SK-N-SH treated with all-trans-retinoic acid at 6 μM for 48 hours (cell line): Measurements from ENCODE around the gene SORD.
"Not testable (repeated sequence)": the region's sequence is repeated elsewhere in the genome, so short reads cannot be mapped to it uniquely, and the experiment has no call there.

ENCODE experiments used
- ATAC-seq: fragments of 200-7000 bp; cut with Tn5 transposase; 3 replicates; pipeline ENCODE4 v1.9.1; 2020; ENCODE audit warnings: mild to moderate bottlenecking, moderate library complexity
- ARNTL ChIP-seq: fragments of 450-650 bp; formaldehyde crosslinking; IDR thresholded peaks from 2 replicates; pipeline ENCODE4 v1.5.0; 2020; ENCODE audit warnings: low read depth, mild to moderate bottlenecking, moderate library complexity, borderline replicate concordance
- ESRRG ChIP-seq: fragments of 250-450 bp; sonication (Bioruptor Pico); IDR thresholded peaks from 2 replicates; pipeline ENCODE4 v1.6.1; 2021; ENCODE audit warnings: mild to moderate bottlenecking
- GLIS3 ChIP-seq: fragments of 250-450 bp; sonication (Bioruptor Pico); IDR thresholded peaks from 2 replicates; pipeline ENCODE4 v1.5.0; 2020; ENCODE audit warnings: mild to moderate bottlenecking, moderate library complexity
- ISL1 ChIP-seq: fragments of 250-450 bp; sonication (Bioruptor Pico); IDR thresholded peaks from 2 replicates; pipeline ENCODE4 v2.1.2; 2022; ENCODE audit warnings: mild to moderate bottlenecking, moderate library complexity
- OSR1 ChIP-seq: fragments of 250-450 bp; sonication (Bioruptor Pico); IDR thresholded peaks from 2 replicates; pipeline ENCODE4 v1.8.0; 2022; ENCODE audit warnings: moderate library complexity, mild to moderate bottlenecking, inconsistent platforms
- PPARA ChIP-seq: fragments of 250-450 bp; sonication (Bioruptor Pico); IDR thresholded peaks from 2 replicates; pipeline ENCODE4 v1.5.0; 2020; ENCODE audit warnings: mild to moderate bottlenecking, borderline replicate concordance
- RARB ChIP-seq: fragments of 250-450 bp; sonication (Bioruptor Pico); IDR thresholded peaks from 2 replicates; pipeline ENCODE4 v1.8.0; 2021; ENCODE audit warnings: mild to moderate bottlenecking, moderate library complexity
- SNAI2 ChIP-seq: fragments of 250-450 bp; sonication (Bioruptor Pico); IDR thresholded peaks from 2 replicates; pipeline ENCODE4 v1.5.0; 2020; ENCODE audit warnings: mild to moderate bottlenecking, moderate library complexity
- TCF4 ChIP-seq: fragments of 250-450 bp; sonication (Bioruptor Pico); IDR thresholded peaks from 2 replicates; pipeline ENCODE4 v1.8.0; 2021; ENCODE audit warnings: mild to moderate bottlenecking, moderate library complexity, borderline replicate concordance
- TSHZ2 ChIP-seq: fragments of 250-450 bp; sonication (Bioruptor Pico); IDR thresholded peaks from 2 replicates; pipeline ENCODE4 v1.5.0; 2020; ENCODE audit warnings: mild to moderate bottlenecking, moderate library complexity
- ZC3H10 ChIP-seq: fragments of 250-450 bp; sonication (Bioruptor Pico); IDR thresholded peaks from 2 replicates; pipeline ENCODE4 v1.5.1; 2021; ENCODE audit warnings: mild to moderate bottlenecking, moderate library complexity
- ZFP3 ChIP-seq: fragments of 250-450 bp; sonication (Bioruptor Pico); IDR thresholded peaks from 2 replicates; pipeline ENCODE4 v1.5.0; 2020; ENCODE audit warnings: mild to moderate bottlenecking, moderate library complexity
- ZFP30 ChIP-seq: fragments of 450-650 bp; formaldehyde crosslinking; IDR thresholded peaks from 2 replicates; pipeline ENCODE4 v1.5.0; 2022; ENCODE audit warnings: mild to moderate bottlenecking, moderate library complexity
- ZNF565 ChIP-seq: fragments of 450-650 bp; formaldehyde crosslinking; conservative IDR thresholded peaks from 2 replicates; pipeline ENCODE4 v1.5.0; 2020; ENCODE audit warnings: low read depth, mild to moderate bottlenecking, moderate library complexity
- ZNF70 ChIP-seq: fragments of 450-650 bp; formaldehyde crosslinking; IDR thresholded peaks from 2 replicates; pipeline ENCODE4 v1.5.0; 2020; ENCODE audit warnings: mild to moderate bottlenecking, moderate library complexity
- ZNF8 ChIP-seq: fragments of 450-650 bp; formaldehyde crosslinking; IDR thresholded peaks from 2 replicates; pipeline ENCODE4 v1.5.0; 2020; ENCODE audit warnings: mild to moderate bottlenecking, moderate library complexity
- TF ChIP-seq, protein P1 (sequence below): fragments of 250-450 bp; sonication (Bioruptor Pico); IDR thresholded peaks from 2 replicates; pipeline ENCODE4 v1.8.0; 2020; ENCODE audit warnings: mild to moderate bottlenecking, moderate library complexity, borderline replicate concordance
- TF ChIP-seq, protein P2 (sequence below): fragments of 250-450 bp; sonication (Bioruptor Pico); IDR thresholded peaks from 2 replicates; pipeline ENCODE4 v1.8.0; 2021; ENCODE audit warnings: low read depth, mild to moderate bottlenecking, moderate library complexity, borderline replicate concordance
- TF ChIP-seq, protein P3 (sequence below): fragments of 250-450 bp; sonication (Bioruptor Pico); IDR thresholded peaks from 2 replicates; pipeline ENCODE4 v1.5.1; 2020; ENCODE audit warnings: low read depth, mild to moderate bottlenecking, moderate library complexity
- TF ChIP-seq, protein P4 (sequence below): fragments of 250-450 bp; sonication (Bioruptor Pico); IDR thresholded peaks from 2 replicates; pipeline ENCODE4 v1.5.1; 2021; ENCODE audit warnings: mild to moderate bottlenecking, moderate library complexity

The SORD gene

GRCh38 chr15:44999105-44999504, 23.9 kb upstream of the SORD start:
- no peak for ATAC-seq
- no peak for TF ChIP-seq ZFP30 (CRISPR knock-in tag)
- no peak for TF ChIP-seq SNAI2 (CRISPR knock-in tag)
- no peak for TF ChIP-seq GLIS3 (CRISPR knock-in tag)
- TF ChIP-seq, protein P1, sequence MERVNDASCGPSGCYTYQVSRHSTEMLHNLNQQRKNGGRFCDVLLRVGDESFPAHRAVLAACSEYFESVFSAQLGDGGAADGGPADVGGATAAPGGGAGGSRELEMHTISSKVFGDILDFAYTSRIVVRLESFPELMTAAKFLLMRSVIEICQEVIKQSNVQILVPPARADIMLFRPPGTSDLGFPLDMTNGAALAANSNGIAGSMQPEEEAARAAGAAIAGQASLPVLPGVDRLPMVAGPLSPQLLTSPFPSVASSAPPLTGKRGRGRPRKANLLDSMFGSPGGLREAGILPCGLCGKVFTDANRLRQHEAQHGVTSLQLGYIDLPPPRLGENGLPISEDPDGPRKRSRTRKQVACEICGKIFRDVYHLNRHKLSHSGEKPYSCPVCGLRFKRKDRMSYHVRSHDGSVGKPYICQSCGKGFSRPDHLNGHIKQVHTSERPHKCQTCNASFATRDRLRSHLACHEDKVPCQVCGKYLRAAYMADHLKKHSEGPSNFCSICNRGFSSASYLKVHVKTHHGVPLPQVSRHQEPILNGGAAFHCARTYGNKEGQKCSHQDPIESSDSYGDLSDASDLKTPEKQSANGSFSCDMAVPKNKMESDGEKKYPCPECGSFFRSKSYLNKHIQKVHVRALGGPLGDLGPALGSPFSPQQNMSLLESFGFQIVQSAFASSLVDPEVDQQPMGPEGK (CRISPR knock-in tag): no peak
- TF ChIP-seq, protein P2, sequence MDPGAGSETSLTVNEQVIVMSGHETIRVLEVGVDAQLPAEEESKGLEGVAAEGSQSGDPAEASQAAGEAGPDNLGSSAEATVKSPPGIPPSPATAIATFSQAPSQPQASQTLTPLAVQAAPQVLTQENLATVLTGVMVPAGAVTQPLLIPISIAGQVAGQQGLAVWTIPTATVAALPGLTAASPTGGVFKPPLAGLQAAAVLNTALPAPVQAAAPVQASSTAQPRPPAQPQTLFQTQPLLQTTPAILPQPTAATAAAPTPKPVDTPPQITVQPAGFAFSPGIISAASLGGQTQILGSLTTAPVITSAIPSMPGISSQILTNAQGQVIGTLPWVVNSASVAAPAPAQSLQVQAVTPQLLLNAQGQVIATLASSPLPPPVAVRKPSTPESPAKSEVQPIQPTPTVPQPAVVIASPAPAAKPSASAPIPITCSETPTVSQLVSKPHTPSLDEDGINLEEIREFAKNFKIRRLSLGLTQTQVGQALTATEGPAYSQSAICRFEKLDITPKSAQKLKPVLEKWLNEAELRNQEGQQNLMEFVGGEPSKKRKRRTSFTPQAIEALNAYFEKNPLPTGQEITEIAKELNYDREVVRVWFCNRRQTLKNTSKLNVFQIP (CRISPR knock-in tag): no peak
- no peak for TF ChIP-seq ZNF70
- TF ChIP-seq ISL1: no peak
- no peak for TF ChIP-seq ZC3H10 (CRISPR knock-in tag)
- TF ChIP-seq ZNF8 (CRISPR knock-in tag): no peak
- TF ChIP-seq RARB (CRISPR knock-in tag): no peak
- no peak for TF ChIP-seq PPARA (CRISPR knock-in tag)
- TF ChIP-seq, protein P3, sequence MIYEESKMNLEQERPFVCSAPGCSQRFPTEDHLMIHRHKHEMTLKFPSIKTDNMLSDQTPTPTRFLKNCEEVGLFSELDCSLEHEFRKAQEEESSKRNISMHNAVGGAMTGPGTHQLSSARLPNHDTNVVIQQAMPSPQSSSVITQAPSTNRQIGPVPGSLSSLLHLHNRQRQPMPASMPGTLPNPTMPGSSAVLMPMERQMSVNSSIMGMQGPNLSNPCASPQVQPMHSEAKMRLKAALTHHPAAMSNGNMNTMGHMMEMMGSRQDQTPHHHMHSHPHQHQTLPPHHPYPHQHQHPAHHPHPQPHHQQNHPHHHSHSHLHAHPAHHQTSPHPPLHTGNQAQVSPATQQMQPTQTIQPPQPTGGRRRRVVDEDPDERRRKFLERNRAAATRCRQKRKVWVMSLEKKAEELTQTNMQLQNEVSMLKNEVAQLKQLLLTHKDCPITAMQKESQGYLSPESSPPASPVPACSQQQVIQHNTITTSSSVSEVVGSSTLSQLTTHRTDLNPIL (CRISPR knock-in tag): no peak
- no peak for TF ChIP-seq TCF4
- no peak for TF ChIP-seq OSR1 (CRISPR knock-in tag)
- TF ChIP-seq TSHZ2: no peak

DNA sequence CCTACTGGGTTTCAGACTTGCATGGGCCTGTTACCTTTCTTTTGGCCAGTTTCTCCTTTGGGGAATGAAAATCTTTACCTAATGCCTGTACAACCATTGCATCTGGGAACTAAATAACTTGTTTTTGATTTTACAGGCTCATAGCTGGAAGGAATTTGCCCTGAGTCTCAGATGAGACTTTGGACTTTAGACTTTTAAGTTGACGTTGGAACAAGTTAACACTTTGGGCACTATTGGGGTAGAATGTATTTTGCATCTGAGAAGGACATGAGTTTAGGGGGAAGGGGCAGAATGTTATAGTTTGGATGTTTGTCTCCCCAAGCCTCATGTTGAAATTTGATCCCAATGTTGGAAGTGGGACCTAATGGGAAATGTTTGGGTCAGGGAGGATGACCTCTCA, 21.8 kb upstream of the SORD start:
- not testable (repeated sequence) for ATAC-seq

DNA sequence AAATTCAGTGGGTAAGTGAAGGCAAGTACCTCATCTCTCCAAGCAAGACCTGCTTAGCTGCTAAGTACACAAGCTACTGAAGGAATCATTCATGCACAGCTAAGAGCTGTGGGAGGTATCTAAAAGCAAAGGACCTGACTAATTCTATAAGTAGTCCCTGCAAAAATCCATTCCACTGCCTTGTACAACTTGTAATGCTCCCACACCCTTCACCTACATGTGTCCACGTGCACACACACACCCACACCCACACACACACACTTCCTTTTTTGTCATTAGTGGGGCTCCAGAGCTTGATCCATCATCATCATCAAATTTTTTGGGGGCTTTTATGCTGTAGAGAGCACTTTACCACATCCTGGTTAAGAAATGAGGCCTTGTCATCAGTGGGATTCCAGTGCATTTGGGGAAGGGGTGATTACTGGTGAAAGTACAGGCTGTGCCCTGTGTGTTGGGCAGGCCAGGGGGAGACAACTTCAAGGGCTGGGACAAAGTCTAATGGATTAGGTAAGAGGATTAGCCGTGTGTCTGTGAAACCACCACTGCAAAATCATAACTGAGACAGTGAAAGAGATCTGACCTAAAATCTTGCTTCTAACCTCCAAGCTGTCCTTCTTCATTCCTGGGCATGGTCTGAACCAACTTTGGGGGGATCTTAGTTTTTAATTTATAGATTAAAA, 19.1 kb upstream of the SORD start:
- ATAC-seq: not testable (repeated sequence)

GRCh38 chr15:45004590-45005175, 18.3 kb upstream of the SORD start:
- ATAC-seq: not testable (repeated sequence)

DNA sequence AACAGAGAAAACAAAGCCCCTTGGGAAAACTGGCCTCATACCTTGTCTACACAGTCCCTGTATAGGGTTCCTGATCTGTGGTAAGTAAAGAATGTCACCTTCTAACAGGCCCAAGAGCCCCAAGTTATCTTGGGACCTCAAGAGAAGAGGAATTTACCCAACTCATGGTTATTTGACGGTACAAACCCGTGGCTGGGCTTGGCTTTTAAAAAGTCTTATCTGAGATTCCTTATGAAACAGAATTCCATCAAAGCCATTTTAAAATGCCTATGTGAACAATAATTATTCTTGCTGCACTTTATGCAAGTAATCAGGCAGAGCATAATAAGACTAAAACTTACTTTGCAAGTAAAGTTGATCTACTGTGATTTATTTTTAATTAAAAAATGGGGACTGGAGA, 13.9 kb upstream of the SORD start:
- no peak for TF ChIP-seq TSHZ2
- no peak for TF ChIP-seq ZFP3 (CRISPR knock-in tag)
- no peak for TF ChIP-seq ARNTL (CRISPR knock-in tag)
- TF ChIP-seq, protein P4, sequence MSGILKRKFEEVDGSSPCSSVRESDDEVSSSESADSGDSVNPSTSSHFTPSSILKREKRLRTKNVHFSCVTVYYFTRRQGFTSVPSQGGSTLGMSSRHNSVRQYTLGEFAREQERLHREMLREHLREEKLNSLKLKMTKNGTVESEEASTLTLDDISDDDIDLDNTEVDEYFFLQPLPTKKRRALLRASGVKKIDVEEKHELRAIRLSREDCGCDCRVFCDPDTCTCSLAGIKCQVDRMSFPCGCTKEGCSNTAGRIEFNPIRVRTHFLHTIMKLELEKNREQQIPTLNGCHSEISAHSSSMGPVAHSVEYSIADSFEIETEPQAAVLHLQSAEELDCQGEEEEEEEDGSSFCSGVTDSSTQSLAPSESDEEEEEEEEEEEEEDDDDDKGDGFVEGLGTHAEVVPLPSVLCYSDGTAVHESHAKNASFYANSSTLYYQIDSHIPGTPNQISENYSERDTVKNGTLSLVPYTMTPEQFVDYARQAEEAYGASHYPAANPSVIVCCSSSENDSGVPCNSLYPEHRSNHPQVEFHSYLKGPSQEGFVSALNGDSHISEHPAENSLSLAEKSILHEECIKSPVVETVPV (CRISPR knock-in tag): no peak
- no peak for TF ChIP-seq ZFP30 (CRISPR knock-in tag)
- no peak for TF ChIP-seq ESRRG
- TF ChIP-seq RARB (CRISPR knock-in tag): no peak
- TF ChIP-seq ZNF565: no peak
- no peak for TF ChIP-seq PPARA (CRISPR knock-in tag)
- ATAC-seq: no peak

GRCh38 chr15:45015114-45015513, 7.9 kb upstream of the SORD start:
- not testable (repeated sequence) for ATAC-seq
